Measurements from ENCODE around the gene NTN1.

Gene NTN1

DNA sequence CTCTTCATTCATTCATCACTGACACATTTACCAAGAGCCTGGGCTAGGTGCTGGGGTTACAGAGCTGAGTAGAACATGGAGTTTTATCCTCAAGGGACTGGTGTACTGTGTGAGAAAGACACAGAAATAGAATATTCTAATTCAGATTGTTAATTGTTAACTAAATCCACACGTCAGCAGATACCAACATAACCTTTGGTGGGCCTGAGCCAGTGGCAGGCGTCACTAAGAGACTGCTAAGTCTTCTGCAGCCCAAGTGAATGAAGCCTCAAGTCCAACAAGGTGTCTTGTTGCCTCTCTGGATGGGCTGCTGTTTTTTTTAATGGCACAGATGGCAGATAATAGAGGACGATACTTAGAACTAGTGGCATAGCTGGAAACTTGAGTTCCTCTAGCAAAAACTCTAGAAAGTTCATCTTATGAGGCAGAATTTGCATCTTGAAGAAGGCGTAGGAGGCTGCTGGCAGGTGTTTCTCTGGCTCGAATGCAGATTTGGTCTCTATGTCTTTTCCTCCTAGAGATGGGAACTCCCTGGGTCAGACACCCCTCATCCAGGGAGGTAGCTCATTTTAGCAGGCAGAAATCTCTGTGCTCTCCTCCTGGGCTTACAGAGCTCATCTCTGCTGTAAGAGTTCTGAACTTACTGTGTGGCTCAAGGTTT lies 179.5 kb downstream of the NTN1 start:
- no peak for DNase-seq

GRCh38 chr17:9202532-9202931 lies 181.2 kb downstream of the NTN1 start:
- DNase-seq, result no peak

DNA sequence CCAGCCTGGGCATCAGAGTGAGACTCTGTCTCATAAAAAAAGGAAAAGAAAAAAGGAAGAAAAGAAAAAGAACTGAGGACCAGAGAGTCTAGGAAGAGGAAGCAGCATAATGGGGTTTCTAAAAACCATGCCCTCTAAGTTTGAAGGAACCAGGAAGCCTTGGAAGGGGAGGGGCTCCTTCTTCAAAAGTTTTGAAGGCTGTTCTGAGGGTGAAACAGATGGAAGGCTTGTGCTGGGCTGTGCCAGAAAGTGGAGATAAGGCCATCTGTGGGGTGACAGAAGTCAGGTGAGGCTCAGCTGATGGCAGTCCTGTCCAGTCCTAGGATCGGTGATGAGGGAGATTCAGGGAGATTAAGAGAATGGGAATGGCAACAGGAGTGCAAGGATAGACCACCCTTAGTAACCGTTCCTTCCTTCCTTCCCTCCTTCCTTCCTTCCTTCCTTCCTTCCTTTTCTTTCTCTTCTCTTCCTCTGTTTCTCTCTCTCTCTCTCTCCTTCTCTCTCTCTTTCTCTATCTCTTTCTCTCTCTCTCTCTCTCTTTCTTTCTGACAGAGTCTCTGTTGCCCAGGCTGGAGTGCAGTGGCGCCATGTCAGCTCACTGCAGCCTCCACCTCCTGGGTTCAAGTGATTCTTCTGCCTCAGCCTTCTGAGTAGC lies 182.6 kb downstream of the NTN1 start:
- DNase-seq, result no peak

GRCh38 chr17:9204637-9205329 lies 183.5 kb downstream of the NTN1 start:
- no peak for DNase-seq

DNA sequence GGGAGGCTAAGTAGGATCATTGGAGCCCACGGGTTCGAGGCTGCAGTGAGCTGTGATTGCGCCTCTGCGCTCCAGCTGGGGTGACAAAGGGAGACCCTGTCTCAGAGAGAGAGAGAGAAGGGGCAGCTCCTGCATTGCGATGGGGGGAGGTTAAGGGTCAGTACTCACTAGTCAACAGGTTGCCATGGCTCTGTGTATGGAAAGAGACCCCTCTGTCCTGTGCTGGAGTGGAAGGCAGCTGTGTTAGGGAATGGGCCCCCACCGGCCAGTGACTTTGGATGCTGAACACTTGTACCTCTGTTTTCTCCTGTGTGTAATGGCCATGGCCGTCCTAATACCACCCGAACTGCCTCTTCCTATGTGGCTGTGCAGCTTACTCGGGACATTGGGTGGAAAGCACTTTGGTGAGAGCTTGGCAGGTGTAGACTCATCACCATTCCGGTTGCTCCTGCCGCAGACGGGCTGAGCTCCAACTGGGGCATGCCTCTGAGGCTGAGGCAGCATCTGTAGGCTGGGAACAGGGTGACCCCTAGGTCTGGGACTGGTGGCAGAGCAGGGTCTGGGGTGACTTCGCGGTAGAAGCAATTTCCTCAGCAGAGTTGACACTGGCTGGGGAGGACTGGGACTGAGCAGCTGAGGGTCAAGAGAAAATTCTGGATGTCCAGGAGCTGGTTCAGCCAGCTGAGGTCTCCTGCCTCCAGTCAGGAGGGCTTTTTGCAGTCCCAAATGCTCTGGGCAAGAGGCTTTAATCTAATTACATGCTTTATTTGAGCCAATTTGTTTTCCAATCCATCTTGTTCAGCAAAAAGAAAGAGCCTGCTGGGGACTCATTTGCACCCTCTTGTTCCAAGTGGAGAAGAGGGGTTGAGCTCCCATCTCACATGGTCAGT lies 184.5 kb downstream of the NTN1 start:
- DNase-seq, result no peak

DNA sequence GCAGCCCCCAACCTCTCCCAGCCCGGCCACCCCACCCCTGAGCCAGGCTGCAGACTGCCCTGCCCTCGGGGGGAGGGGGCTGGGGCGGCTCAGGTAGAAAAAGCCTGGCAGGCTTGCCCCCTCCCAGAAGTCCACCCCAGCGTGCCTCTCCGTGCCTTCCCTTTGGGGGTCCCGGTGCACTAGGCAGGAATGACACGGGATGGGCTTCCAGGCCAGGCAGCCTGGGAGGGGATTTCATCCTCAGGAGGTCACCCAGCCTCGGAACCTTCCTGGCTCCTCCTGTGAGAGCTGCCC lies 185.0 kb downstream of the NTN1 start:
- no peak for DNase-seq

- no peak for DNase-seq
Observed at GRCh38 chr17:9206741-9207332, 185.5 kb downstream of the NTN1 start.

- DNase-seq, result no peak
Observed at GRCh38 chr17:9208381-9209105, 187.2 kb downstream of the NTN1 start.

DNA sequence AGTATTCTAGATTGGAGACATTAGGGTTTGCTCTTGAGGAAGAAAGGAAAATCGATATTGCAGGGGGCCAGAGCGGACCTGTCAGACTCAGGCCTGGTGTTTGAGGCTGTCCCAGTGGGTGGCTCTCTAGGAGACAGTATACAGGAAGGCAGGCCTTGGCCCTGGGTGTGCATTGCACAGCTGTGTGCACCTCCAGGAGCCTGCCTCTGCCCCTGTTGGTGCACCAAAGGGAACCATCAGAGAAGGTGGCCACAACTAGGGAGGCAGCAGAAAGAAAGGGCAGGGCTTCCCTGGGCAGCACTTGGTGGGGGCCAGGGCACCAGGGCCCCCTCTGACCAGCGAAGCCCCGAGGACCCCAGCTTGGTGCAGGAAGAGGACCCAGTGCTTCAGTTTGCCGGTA lies 188.0 kb downstream of the NTN1 start:
- DNase-seq, result no peak

- DNase-seq, result no peak
Observed at GRCh38 chr17:9209781-9210370, 188.6 kb downstream of the NTN1 start.

- DNase-seq, result no peak
Observed at GRCh38 chr17:9211133-9211765, 189.9 kb downstream of the NTN1 start.

DNA sequence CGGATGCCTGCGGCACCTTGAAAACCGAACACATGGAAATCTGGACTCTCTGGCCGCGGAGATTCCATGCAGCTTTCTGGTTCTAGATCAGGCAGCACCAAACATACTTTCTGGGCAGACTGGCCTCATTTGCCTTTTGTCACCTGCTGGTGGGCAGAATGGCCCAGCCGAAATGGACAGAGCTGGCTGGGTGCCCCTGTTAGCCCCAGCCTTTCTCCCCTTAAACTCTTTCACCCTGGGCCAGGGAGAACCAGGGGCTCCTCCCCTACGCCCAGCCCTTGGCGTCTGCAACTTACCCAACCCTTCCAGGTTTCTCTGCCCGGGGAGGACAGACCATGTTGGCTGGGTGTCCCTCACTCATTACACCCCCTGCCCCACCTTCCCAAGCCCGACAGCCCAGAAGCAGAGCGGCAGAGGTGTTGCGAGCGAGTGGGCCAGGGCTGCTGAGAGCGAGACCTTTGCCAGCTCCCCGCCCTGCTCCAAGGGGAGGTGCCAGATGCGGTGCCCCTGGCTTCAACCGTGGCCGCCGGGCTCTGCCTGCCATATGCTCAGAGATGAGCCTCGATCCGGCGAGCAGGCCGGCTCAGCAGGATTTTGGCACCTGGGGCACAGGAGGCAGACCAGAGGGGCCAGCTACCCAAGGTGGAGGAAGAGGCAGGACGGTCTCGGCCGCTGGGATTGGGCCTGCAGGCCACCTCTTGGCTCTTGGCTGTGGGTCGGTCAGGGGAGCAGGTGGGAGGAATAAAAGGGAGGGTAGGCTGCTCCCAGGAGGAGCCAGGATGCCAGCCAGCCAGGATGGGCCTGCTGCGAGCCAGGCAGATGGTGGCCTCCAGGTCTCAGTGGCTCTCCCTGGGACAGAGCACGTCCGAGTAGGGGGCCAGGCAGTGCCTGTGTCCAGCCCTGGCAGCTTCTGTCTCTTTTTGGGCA lies 191.3 kb downstream of the NTN1 start:
- DNase-seq, result no peak

DNA sequence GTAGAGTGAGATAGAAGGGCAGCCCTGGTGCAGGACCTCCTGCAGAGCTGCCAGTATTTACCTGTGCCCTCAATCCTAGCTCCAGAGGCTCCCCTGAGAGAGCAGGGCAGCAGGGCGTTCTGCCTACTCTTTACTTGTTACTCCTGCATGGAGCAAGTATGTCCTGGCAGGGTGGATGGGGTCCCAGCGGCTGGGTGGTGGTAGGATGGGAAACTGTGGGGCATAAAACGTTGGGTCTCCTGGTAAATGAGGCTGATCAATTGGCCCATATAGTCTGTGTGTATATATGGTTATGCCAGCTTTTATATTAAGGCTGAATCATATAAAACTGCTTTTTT lies 192.0 kb downstream of the NTN1 start:
- DNase-seq, result no peak

GRCh38 chr17:9215465-9215864 lies 194.2 kb downstream of the NTN1 start:
- no peak for DNase-seq

GRCh38 chr17:9217151-9218056 lies 196.1 kb downstream of the NTN1 start:
- no peak for DNase-seq

GRCh38 chr17:9218064-9218635 lies 196.8 kb downstream of the NTN1 start:
- no peak for DNase-seq

- no peak for DNase-seq
Observed at GRCh38 chr17:9218911-9219310, 197.6 kb downstream of the NTN1 start.

GRCh38 chr17:9219631-9220397 lies 198.5 kb downstream of the NTN1 start:
- no peak for DNase-seq

Data from NCI-H446 (cell line).